ENCODE measurements around the gene KRT72.

GRCh38 chr12:52628111-52628507, 26.8 kb upstream of the KRT72 start:
- TF ChIP-seq CTCF (IDR thresholded peaks at IDR 0.05) (no peak), ZFX (IDR thresholded peaks at IDR 0.05; ENCODE audit: borderline replicate concordance) (no peak)
